ENCODE results near the gene ADAMTSL1.

GRCh38 chr9:18531136-18532065, 57.4 kb downstream of the ADAMTSL1 start:
- TF ChIP-seq CTCF (IDR thresholded peaks at IDR 0.05) = no peak
- peak; percentile 10 for TF ChIP-seq POLR2AphosphoS5 (IDR thresholded peaks at IDR 0.05)
